Measurements from ENCODE around the gene CDHR5.

The CDHR5 gene

DNA sequence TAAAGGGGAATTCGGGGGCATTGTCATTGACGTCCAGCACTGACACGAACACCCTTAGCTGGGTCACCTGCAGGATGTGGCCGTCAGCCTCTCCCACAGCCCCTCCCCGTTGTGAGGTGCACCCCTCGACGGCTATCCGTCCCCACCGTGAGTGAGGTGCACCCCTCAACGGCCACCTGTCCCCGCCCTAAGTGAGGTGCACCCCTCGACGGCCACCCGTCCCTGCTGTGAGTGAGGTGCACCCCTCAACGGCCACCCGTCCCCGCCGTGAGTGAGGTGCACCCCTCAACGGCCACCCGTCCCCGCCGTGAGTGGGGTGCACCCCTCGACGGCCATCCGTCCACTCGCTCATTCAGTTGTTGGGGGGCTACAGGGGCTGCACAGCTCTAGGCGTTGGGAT lies 2.9 kb downstream of the CDHR5 start:
- no peak for DNase-seq

DNA sequence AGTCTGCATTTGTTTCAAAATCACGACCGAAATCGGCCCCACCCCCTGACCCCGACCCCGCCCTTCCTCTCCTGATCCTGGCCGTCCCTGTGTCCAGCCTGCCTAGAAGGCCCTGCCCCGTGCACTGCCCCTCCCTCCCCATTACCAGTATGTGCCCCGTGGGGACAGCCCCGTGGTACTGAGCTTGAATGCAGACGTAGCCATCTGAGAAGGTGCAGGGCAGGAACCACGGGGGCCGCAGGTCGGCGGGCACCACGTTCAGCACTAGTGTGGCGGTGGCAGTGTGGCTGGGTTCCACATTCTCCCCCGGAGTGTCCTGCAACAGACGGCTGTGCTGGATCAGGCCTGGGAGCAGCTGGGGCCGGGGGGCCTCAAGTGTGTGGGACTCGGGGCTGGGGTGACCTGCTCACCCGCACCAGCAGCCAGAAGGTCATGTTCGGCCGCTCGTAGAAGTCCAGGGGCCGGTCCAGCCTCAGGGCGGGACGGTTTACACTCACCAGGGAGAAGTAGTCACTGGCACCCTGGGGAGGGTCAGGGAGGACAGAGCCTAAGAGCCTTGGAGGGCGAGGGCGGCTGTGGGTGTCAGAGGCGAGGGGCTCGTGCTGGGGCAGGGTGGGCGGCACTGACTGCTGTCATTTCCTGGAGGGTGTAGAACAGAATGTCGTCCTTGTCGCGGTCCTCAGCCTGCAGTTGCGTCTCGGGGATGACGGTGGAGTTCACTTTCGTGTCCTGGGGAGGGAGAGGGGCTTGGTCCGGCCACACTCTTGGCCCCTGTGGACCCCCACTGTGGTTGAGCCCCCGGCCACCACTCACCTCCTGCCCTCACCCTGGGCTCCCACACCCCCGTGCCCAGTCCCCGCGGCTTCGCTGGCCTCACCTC lies 3.6 kb downstream of the CDHR5 start:
- DNase-seq = no peak

DNA sequence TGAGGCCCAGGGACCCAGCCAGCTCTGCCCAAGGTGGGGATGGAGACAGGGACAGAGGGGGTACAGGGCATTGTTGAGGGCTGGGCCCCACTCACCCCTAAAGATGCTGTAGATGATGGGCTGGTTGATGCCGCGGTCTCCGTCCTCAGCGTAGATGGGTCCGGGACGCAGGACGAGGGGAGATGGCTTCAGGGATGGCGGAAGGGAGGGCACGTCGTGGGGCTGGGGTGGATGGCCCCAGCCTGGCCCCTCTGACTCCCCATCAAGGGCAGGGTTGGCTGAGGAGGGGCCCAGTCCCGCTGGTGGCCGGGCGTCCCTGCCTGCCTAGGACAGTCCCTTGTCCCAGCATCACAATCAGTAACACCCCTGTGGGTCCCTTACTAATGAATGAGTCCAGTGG lies 4.6 kb downstream of the CDHR5 start:
- DNase-seq = no peak

DNA sequence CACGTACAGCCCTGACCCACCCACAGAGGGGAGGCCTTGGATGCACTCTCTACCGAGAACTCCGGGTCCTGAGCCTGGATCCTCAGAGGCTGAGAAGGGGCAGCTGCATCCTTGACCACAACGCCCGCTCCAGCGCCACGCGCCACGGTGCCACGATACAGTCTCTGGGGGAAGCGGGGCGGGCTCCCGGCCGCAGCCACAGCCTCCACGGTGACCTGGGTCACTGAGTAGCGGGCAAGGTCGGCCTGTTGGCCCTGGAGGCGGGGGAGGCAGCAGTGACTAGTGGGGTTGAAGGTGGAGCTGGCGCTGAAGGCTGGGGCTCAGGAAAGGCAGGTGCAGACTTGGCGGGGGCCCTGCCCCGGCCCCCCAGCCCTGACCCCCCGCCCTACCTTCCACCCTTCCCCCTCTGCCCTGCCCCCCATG lies 5.1 kb downstream of the CDHR5 start:
- no peak for DNase-seq

DNA sequence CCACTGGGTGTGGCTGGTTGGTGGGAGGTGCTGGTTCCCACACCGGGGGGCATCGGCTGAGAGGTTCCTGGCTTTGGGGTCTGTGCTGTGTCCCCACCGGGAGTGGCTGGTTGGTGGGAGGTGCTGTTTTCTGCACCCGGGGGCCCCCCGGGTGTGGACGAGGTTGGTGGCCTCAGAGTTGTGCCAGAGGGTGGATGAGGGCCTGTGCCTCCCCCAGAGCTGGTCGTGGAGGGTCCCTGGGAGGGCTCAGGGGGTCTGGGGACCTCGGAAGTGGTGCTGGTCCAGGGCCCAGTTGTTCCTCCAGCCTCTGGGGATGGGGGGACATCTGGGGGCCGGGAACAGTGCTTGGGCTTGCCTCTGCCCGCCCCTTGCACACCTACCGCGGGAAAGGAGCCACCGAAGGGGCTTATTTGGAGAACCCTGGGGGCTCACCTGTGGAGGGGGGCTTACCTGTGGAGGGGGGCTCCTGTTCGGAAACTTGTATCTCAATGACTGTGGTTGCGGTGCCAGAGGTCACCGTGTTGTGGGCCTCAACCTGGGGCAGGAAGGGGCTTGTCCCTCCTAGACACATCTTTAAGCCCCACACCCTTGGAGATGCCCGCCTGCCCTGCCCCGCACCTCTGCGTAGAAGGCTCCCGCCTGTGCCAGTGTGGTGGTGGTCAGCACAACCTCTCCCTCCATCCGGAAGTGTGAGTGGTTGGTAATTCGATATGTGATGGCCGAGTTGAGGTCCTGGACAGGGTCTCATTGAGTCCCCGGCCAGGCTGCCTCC lies 5.7 kb downstream of the CDHR5 start:
- DNase-seq = no peak

DNA sequence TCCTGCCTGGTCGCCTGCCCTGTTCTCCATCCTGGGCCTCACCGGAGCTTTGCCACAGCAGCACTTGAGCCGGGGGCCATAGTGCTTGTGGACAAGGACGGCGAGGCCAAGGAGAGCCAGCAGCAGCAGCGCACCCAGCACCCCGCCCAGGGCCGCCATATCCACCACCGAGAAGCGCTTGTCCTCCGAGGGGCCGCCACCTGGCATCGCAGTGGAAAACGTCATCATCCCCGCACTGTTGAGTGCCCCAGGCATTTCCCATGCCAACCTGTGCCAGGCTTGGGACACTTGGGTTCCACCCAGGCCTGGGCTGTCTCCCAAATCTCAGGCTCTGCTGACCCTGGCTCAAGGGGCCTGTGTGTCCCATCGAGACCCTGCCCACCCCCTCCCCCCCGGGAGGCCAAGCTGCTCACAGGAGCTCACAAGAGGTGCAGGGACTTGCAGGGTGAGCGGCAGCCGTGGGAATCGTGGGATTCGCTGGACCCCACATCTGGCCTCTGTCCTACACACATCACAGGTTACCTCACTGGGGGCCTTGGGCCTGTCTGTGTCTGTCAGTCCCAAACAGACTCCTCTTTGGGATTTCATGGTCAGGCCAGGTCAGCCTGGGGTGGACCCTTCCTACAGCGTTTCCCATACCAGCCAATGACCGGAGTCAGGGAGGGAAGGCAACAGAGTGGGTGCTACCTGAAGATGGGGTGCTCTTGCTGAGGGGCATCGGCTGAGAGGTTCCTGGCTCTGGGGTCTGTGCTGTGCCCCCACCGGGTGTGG lies 6.7 kb downstream of the CDHR5 start:
- no peak for DNase-seq

DNA sequence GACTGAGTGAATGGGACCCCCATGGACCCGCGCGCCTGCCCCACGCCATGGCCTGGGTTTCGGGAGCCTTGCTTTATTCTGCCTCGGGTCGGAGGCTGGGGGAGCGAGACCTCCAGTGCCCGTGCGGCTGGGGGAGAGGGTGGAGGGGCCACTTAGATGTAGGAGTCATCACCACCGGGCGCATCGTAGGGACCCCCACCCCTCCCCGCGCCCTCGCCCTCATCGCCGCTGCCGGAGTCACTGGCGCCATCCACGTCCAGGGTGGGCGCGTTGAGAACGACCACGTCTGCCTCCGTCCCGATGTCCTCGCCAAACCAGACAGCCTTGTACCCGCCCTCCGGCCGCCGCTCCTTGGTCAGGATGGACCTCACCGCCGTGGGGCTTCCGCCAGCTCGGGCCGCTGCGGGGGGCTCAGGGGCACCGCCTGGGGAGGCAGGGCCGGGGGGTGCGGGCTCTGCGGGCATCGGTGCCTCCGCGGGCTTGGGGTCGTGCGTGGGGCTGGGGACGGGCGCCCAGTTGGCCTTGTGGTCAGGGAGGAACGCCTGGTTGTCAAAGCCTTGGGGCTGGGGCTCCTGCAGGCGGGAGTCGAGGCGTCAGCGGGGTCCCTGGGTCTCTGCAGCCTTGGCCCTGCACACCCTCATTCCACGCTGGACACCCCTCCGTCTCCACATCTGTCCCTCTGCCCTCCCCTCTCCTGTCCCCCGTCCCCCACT lies 7.4 kb downstream of the CDHR5 start:
- no peak for DNase-seq

DNA sequence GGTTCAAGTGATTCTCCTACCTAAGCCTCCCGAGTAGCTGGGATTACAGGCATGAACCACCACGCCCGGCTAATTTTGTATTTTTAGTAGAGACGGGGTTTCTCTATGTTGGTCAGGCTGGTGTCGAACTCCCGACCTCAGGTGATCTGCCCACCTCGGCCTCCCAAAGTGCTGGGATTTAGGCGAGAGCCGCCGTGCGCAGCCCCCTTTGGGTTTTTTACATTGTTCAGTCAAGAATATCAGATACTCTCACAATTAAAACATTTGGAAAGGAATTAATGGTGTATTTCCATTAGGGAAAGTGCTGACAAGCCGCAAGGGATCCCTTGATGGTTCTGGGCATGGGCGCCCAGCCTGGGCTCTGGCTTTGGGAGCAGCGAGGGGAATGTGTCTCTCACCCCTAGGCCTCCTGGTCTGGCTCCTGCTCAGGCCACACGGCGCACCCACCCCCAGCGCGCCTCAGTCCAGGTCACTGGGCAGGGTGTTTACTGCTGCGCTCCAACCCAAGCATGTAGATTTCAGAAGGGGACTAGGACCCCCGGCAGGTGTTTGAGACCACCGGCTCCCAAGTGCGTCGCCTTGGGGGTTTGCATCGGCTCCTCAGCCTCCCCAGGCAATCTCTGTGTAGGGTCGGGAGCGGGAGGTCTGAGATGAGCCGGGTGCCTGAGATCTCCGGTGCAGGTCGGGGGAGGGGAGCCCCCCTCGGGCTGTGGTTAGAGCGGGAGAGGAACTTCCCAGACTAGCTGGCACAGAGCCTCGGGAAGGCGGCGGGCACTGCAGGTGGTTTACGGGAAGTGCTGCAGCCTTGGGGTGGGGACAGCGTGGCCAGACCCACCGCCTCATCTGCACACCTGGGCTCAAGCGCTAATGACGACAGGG lies 8.2 kb downstream of the CDHR5 start:
- no peak for DNase-seq

DNA sequence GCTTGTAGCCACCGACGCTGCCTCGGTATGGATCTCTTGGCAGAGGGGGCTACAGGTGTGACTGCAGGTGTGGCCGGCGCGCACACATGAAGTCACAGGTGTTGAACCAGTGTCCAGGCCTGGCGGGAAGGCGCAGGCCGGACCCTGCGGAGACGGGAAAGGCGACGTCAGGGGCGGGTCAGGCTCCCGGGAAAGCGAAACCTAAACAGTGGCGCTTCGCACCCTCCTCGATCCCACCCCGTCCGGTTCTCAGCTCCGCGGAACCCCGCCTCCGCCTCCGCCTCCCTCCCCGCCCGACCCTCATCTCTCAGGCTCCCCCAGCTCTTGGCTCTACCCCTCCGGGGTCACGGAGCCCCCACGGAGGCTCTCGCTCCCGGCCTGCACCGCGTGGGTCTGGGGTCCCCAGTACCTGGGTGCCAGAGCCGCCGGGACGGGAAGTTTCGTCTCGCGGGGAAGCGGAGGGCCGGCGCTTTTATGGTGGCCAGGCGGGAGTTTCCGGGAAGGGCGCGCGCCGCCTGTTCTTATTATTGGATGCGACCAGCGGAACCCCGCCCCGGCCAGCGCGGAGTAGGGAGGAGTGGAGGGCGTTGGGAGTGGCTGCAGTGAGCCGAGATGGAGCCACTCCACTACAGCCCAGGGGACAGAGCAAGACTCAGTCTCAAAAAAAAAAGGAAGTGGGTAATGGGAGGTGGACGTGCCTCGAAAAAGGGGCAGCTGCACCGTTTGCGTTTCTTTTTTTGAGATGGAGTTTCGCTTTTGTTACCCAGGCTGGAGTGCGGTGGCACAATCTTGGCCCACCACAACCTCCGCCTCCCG lies 9.0 kb downstream of the CDHR5 start, which contains the start of gene IRF7:
IRF7 (minus strand) TSS at position 447 of the 816 bp plus-strand sequence. CDS start 586 bp downstream, outside the sequence.
- DNase-seq = peak; percentile 89

DNA sequence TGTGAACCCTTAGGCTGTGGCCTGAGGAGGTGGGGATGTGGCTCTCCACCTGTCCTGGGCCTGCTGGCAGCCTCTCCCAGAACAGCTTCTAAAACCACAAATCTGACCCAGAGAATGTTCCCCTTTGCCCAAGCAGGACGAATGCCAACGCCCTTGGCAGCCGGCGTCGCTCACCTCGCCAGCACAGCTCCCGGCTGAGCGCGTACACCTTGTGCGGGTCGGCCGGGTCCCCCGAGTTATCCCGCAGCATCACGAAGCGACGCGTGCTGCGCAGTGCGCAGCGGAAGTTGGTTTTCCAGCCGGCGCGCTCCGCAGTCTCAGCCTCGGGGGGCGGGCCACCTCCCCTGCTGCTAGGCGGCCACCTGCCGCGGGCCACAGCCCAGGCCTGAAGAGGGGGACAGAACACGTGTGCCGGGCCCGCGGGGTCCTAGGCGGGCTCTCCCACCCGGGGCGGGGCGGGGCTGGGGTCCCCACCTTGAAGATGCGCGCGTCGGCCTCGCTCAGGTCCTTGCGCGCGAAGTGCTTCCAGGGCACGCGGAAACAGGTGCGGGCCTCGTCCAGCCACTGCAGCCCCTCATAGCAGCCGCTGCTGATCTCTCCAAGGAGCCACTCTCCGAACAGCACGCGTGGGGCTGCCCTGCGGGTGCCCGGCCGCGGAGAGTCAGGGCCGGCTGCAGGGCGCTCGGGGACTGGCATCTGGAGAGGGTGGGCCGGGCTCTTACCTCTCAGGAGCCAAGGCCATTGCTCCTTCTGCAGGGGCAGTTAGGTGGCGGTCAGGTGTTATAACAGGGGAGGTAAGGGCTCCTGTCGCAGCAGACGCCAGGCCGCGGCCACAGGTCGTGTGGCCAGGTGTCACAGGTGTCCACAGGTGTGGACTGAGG lies 9.9 kb downstream of the CDHR5 start:
- DNase-seq = no peak

DNA sequence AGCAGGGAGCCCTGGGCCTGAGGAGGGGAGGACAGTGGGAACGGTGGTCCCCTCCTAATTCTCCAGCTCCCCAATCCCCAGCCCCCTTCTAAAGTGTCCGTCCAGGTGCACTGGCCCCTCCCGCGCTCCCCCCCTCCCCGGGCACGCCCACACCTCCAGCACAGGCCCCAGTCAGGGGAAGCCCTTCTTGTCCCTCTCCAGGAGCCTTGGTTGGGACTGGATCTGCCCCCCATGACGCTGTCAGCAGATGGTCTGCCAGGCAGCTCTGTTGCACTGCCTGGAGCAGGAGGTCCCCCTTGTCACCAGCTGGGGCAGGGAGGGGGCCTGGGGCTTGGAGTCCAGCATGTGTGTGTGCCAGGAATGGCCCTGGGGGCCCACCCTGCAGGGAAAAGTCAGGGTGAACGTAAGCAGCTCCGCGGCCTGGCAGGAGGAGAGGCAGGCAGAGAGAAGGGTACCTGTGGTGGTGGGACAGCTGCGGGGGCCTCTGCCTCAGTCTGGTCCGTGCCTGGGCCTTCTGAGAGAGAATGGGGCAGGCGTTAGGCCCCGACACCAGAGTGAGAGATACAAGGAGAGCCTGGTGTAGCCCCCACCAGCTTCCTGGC lies 10.6 kb downstream of the CDHR5 start:
- DNase-seq = no peak

DNA sequence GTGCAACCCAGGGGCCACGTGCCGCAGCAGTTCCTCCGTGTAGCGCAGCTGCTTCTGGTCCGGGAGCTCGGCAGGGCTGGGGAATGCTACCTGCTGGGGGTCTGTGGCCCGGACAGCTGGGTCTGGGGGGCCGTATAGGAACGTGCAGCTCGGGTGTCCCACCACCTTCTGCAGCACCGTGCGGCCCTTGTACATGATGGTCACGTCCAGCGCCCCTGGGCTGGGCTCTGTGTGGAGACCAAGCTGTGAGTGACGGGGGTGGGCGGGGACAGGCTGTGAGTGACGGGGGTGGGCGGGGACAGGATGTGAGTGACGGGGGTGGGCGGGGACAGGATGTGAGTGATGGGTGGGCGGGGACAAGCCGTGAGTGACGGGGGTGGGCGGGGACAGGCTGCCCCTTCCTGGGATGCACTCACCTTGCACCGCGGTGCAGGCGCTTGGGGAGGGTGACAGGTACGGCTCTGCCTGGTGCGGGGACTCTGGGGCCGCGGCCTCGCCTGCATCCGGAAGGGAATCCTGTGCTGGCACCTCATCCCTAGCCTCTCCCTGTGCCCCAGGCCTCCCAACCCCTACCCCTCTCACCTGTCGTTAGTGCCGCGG lies 11.3 kb downstream of the CDHR5 start:
- DNase-seq = peak; percentile 39

DNA sequence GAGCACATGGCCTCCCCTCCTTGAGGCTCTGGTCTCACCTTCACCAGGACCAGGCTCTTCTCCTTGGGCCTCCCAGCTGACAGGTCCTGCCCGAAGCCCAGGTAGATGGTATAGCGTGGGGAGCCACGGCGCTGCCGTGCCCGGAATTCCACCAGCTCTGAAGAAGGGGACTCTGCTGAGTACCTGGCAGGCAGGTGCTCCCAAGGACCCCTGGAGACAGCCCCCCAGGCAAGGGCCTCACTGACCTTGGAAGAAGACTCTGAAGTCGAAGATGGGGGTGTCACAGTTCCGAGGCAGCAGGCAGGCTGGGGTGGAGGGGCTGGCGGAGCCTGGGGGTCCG lies 11.8 kb downstream of the CDHR5 start:
- DNase-seq = no peak

DNA sequence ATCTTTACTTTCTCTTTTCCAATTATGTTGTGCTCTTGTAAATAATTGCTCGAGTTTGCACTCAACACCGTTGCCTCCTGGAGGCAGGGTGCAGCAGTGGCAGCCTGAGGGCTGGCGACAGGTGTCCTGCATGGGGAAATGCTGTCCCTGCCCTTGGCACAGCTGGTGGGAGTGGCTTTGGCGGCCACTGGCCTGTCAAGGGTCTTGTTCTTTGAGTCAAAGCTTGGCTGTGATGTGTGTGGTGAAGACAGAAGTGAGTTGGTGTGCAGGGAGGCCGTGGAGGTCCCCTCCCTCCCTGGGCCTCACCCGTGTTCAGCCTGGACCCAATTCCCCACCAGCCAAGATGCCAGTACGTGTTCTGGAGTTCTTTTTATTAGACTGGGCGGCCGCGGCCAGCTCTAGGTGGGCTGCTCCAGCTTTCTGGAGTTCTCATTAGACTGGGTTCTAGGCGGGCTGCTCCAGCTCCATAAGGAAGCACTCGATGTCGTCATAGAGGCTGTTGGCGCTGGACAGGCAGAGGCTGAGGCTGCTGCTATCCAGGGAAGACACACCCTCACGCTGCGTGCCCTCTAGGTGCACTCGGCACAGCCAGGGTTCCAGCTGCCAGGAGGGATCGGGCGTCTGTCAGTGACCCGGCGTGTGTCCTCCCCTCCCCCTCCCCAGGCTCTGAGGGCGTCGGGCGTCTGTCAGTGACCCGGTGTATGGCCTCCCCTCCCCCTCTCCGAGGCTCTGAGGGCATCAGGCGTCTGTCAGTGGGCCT lies 12.4 kb downstream of the CDHR5 start:
- no peak for DNase-seq

DNA sequence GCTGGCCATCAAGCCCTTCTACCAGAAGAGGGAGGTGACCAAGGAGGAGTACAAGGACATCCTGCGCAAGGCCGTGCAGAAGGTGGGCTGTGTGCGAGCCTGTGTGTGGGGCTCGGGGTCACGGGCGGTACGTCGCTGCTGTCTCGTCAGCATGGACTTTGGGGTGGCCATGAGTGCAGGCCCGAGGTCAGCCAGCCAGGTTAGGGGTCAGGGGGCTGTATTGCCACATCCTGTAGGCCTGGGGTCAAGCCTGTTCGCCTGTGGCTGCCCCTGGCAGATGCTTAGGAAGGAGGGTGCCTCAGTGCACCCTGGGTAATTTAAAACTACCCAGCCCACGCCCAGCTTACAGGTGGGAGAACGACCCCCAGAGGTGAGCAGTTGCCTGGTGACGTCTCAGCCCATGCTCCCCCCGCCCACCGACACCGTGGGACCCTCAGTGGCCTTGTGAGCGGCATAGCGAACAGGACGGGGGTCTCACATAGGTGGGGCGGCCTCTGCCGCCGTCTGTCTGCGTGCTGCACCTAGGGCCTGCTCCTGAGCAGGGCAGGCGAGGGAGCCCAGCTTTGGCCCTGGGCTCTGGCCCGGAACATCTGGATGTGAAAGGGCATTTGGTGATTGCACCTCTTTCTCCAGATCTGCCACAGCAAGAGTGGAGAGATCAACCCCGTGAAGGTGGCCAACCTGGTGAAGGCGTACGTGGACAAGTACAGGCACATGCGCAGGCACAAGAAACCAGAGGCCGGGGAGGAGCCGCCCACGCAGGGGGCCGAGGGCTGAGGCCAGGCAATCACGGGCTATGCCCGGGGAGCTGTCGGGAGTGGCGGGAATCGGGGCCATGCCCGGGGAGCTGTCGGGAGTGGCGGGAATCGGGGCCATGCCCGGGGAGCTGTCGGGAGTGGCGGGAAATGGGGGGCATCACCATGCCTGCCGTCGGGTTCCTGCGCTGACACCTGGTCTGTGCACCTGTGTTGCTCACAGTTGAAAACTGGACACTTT lies 13.5 kb downstream of the CDHR5 start:
- DNase-seq = no peak

DNA sequence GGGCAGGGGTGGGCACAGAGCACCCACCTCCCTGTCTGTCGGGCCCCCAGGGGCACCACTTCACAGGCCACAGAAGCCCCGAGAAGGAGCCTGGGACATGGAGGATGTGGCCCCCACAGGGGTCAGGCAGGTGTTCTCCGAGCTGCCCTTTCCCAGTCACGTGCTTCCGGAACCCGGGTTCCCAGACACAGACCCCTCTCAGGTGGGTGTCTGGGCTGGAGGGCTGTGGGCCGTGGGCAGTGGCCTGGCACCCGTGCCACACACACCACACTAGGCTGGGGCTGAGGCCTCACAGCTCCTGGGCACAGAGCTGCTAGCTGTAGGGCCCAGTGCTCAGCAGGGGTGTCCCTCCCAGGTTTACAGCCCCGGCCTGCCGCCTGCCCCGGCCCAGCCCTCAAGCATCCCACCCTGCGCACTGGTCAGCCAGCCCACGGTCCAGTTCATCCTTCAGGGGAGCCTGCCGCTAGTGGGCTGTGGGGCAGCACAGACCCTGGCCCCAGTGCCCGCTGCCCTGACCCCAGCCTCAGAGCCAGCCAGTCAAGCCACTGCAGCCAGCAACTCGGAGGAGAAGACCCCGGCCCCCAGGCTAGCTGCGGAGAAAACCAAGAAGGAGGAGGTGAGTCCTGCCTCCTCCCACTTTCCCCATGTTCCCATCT lies 14.5 kb downstream of the CDHR5 start:
- DNase-seq = no peak

Measured in fibroblast of upper back skin (primary cell).